IPS-18a (cell line): Measurements from ENCODE around the gene AP3B1.
"Not testable (repeated sequence)": the region's sequence is repeated elsewhere in the genome, so short reads cannot be mapped to it uniquely, and the experiment has no call there.

Source experiments
- H3K27ac ChIP-seq: one replicate; pipeline ENCODE4 v1.5.1; 2013; ENCODE audit warnings: low read length
- H3K27me3 ChIP-seq: one replicate; pipeline ENCODE4 v1.6.1; 2013; ENCODE audit warnings: mild to moderate bottlenecking, low read length; ENCODE audit not compliant: control insufficient read depth, insufficient read depth
- H3K36me3 ChIP-seq: one replicate; pipeline ENCODE4 v1.6.1; 2013; ENCODE audit warnings: low read depth, low read length; ENCODE audit not compliant: control insufficient read depth
- H3K4me1 ChIP-seq: one replicate; pipeline ENCODE4 v1.6.1; 2013; ENCODE audit warnings: low read depth, low read length; ENCODE audit not compliant: control insufficient read depth
- H3K4me3 ChIP-seq: one replicate; pipeline ENCODE4 v1.5.1; 2013; ENCODE audit warnings: low read length
- H3K9ac ChIP-seq: one replicate; pipeline ENCODE4 v1.6.1; 2013; ENCODE audit warnings: mild to moderate bottlenecking, low read length, moderate library complexity
- H3K9me3 ChIP-seq: one replicate; pipeline ENCODE4 v1.6.1; 2013; ENCODE audit warnings: low read depth, low read length; ENCODE audit not compliant: control insufficient read depth

AP3B1 gene

DNA sequence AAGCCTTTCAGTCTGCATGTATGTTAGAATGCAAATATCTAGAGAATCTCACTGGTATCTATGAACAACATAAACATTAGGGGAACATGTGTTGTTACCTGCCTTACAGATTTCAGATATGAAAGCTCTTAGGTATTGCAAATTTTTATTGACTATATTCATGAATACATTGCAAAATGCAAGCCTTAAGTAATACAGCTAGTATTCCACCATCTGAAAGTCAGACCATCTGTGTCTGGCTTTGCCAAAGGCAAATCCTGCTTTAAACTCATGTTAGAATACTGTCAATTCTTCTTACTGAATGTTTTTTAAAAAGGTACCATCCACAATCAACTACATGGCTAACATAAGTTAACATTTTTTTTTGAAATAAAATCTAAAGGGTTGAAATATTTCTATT is 215.6 kb downstream of the AP3B1 start:
- no peak overlapping the region for H3K4me3 ChIP-seq

DNA sequence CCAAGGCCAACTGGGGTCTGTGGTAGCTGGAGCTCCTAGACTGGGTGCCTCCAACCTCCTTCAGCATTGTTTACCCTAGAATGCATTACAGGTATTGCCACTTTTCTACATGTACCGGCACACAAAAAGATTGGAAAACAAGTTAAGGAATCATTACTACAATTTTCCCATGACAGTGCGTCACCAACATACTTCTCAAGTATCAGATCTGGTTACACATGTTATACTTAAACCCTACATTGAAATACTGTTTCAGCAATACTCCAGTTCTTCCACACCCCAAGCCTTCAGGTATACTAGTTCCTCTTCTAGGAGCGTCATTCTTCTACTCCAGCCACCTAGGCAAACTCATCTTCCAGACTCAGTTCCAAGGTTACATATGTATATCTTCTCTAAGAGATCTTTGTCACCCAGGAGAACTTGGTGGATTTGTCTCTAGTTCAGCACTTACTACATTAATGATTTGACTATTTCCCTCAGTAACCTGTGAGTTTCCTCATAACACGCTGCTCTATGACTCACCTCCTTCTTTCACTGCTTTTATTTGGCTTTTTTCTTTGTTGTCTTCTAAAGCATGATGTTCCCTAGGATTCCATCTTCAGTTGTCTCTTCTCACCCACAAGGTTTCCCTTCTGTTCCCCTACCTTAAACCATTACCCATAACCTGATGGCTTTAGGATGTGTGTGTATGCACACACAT is 217.0 kb downstream of the AP3B1 start:
- Histone ChIP-seq H3K27me3 (no peaks in the 10 kb centered on the region), H3K4me3 (no peak overlapping the region), H3K4me1 (peaks cover 8% of the 10 kb centered on the region), H3K9me3 (no peaks in the 10 kb centered on the region), H3K27ac (no peak overlapping the region), H3K9ac (no peak overlapping the region), H3K36me3 (no peaks in the 10 kb centered on the region)

More for the DNA sequence above, 215.6 kb downstream of the AP3B1 start:
- no peak overlapping the region for H3K27ac ChIP-seq
- H3K9me3 ChIP-seq = no peaks in the 10 kb centered on the region
- no peak overlapping the region for H3K9ac ChIP-seq
- peaks cover 8% of the 10 kb centered on the region for H3K4me1 ChIP-seq
- H3K27me3 ChIP-seq = no peaks in the 10 kb centered on the region
- H3K36me3 ChIP-seq = no peaks in the 10 kb centered on the region

GRCh38 chr5:78076351-78076750 is 218.1 kb downstream of the AP3B1 start:
- Histone ChIP-seq H3K27ac (no peak overlapping the region), H3K9ac (no peak overlapping the region), H3K27me3 (no peaks in the 10 kb centered on the region), H3K9me3 (no peaks in the 10 kb centered on the region), H3K4me1 (peaks cover 8% of the 10 kb centered on the region), H3K4me3 (no peak overlapping the region), H3K36me3 (no peaks in the 10 kb centered on the region)

DNA sequence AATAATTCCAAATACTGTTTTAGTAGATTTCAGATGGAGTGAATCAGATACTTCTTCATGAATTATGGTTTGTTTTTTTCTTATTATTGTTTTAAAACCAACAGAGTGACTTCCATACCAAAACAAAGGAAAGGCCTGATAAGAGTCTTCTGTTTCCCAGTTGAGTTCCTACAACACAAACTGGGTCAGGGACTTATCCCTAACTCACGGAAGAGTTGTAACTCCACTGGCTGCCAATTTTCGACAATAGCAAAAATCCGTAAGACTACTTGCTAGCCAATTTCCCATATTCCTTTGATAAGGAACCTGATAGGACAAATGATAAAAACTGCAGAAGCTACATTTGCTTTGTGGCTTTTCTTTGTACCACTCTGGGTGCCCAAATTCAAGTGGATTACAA is 219.2 kb downstream of the AP3B1 start:
- Histone ChIP-seq H3K9ac (no peak overlapping the region), H3K27ac (no peak overlapping the region), H3K36me3 (no peaks in the 10 kb centered on the region), H3K4me3 (no peak overlapping the region), H3K9me3 (no peaks in the 10 kb centered on the region), H3K4me1 (peaks cover 8% of the 10 kb centered on the region), H3K27me3 (no peaks in the 10 kb centered on the region)

DNA sequence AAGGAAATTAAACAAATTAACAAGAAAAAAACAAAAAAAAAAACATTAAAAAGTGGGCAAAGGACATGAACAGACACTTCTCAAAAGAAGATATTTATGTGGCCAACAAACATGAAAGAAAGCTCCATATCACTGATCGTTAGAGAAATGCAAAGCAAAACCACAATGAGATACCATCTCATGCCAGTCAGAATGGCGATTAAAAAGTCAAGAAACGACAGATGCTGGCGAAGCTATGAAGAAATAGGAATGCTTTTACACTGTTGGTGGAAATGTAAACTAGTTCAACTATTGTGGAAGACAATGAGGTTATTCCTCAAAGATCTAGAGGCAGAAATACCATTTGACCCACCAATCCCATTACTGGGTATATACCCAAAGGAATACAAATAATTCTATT is 223.8 kb downstream of the AP3B1 start:
- H3K9ac ChIP-seq, H3K4me3 ChIP-seq, H3K9me3 ChIP-seq, H3K27ac ChIP-seq, H3K27me3 ChIP-seq, H3K36me3 ChIP-seq, H3K4me1 ChIP-seq: not testable (repeated sequence)

DNA sequence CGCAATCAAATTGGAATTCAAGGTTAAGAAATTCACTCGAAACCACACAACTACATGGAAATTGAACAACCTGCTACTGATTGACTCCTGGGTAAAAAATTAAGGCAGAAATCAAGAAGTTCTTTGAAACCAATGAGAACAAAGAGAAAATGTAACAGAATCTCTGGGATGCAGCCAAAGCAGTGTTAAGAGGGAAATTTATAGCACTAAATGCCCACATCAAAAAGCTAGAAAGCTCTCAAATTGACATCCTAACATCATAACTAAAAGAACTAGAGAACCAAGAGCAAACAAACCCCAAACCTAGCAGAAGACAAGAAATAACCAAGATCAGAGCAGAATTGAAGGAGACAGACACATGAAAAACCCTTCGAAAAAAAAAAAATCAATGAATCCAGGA is 226.9 kb downstream of the AP3B1 start:
- not testable (repeated sequence) for H3K4me1 ChIP-seq, H3K27ac ChIP-seq, H3K27me3 ChIP-seq, H3K9me3 ChIP-seq, H3K9ac ChIP-seq, H3K36me3 ChIP-seq, H3K4me3 ChIP-seq

DNA sequence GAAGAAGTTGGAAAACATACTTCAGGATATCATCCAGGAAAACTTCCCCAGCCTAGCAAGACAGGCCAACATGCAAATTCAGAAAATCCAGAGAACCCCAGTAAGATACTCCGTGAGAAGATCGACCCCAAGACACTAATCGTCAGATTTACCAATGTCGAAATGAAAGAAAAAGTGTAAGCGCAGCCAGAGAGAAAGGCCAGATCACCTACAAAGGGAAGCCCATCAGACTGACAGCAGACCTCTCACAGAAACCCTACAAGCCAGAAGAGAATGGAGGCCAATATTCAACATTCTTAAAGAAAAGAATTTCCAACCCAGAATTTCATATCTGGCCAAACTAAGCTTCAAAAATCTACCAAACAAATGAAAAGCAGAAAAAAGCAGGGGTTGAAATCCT is 227.8 kb downstream of the AP3B1 start:
- not testable (repeated sequence) for H3K27ac ChIP-seq, H3K27me3 ChIP-seq, H3K4me3 ChIP-seq, H3K9me3 ChIP-seq, H3K9ac ChIP-seq, H3K4me1 ChIP-seq, H3K36me3 ChIP-seq

GRCh38 chr5:78065663-78066062 is 228.8 kb downstream of the AP3B1 start:
- H3K4me1 ChIP-seq = no peaks in the 10 kb centered on the region
- H3K27me3 ChIP-seq = no peaks in the 10 kb centered on the region
- no peak overlapping the region for H3K9ac ChIP-seq
- H3K27ac ChIP-seq = no peak overlapping the region
- no peaks in the 10 kb centered on the region for H3K9me3 ChIP-seq
- no peak overlapping the region for H3K4me3 ChIP-seq
- no peaks in the 10 kb centered on the region for H3K36me3 ChIP-seq

GRCh38 chr5:78064941-78065472 is 229.5 kb downstream of the AP3B1 start:
- Histone ChIP-seq H3K4me3 (no peak overlapping the region), H3K9ac (no peak overlapping the region), H3K4me1 (no peaks in the 10 kb centered on the region), H3K9me3 (no peaks in the 10 kb centered on the region), H3K27me3 (no peaks in the 10 kb centered on the region), H3K27ac (no peak overlapping the region), H3K36me3 (no peaks in the 10 kb centered on the region)

- Histone ChIP-seq H3K27me3 (no peaks in the 10 kb centered on the region), H3K4me3 (no peak overlapping the region), H3K9ac (no peak overlapping the region), H3K4me1 (no peaks in the 10 kb centered on the region), H3K27ac (no peak overlapping the region), H3K9me3 (no peaks in the 10 kb centered on the region), H3K36me3 (no peaks in the 10 kb centered on the region)
Observed at GRCh38 chr5:78063495-78063894, 231.0 kb downstream of the AP3B1 start.

DNA sequence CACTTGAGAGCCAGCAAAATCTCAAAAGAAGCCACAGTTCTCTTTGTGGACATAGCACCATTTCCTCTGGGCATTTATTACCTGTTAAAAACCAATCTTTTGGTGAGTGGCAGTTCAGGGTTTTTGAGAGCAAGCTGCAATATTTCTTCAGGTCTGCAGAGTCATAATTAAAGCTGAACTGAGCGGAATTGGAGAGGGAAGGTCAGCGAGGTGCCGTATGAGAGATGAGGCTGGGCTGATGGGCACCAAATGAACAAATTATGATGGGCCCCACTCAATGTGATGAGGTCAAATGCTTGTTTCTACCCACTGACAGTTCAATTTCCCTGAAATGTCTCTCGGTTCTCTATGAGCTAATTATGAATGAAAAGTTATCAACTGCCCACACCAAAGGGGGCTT is 231.9 kb downstream of the AP3B1 start:
- Histone ChIP-seq H3K4me1 (no peaks in the 10 kb centered on the region), H3K4me3 (no peak overlapping the region), H3K36me3 (no peaks in the 10 kb centered on the region), H3K9ac (no peak overlapping the region), H3K27ac (no peak overlapping the region), H3K27me3 (no peaks in the 10 kb centered on the region), H3K9me3 (no peaks in the 10 kb centered on the region)

- Histone ChIP-seq H3K36me3 (no peaks in the 10 kb centered on the region), H3K27ac (no peak overlapping the region), H3K9ac (no peak overlapping the region), H3K27me3 (no peaks in the 10 kb centered on the region), H3K4me1 (no peaks in the 10 kb centered on the region), H3K4me3 (no peak overlapping the region), H3K9me3 (no peaks in the 10 kb centered on the region)
Observed at GRCh38 chr5:78060421-78060820, 234.1 kb downstream of the AP3B1 start.
